Fibroblast of lung (primary cell): ENCODE data around the gene PLEKHA7.

Experiments used
- EZH2 ChIP-seq: IDR thresholded peaks from 2 replicates; pipeline ENCODE4 v1.5.1; 2012; ENCODE audit warnings: low read length, control low read depth, mild to moderate bottlenecking; ENCODE audit errors: missing control alignments
- TF ChIP-seq, protein P1 (sequence below), 2 donors: IDR thresholded peaks in 1 of 2; conservative IDR thresholded peaks in 1 of 2; 1 replicate in 1 of 2; 2 replicates in 1 of 2; pipeline ENCODE4 v1.5.1; 2011 to 2012; ENCODE audit warnings: low read length in 2 of 2, control low read depth in 1 of 2, inconsistent platforms in 1 of 2, low read depth in 1 of 2, mild to moderate bottlenecking in 1 of 2

GRCh38 chr11:16778286-16778685 is 235.9 kb downstream of the PLEKHA7 start:
- TF ChIP-seq, protein P1, sequence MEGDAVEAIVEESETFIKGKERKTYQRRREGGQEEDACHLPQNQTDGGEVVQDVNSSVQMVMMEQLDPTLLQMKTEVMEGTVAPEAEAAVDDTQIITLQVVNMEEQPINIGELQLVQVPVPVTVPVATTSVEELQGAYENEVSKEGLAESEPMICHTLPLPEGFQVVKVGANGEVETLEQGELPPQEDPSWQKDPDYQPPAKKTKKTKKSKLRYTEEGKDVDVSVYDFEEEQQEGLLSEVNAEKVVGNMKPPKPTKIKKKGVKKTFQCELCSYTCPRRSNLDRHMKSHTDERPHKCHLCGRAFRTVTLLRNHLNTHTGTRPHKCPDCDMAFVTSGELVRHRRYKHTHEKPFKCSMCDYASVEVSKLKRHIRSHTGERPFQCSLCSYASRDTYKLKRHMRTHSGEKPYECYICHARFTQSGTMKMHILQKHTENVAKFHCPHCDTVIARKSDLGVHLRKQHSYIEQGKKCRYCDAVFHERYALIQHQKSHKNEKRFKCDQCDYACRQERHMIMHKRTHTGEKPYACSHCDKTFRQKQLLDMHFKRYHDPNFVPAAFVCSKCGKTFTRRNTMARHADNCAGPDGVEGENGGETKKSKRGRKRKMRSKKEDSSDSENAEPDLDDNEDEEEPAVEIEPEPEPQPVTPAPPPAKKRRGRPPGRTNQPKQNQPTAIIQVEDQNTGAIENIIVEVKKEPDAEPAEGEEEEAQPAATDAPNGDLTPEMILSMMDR (conservative IDR thresholded peaks at IDR 0.05 in 1 of 2, IDR thresholded peaks at IDR 0.05 in 1 of 2; ENCODE audit: low read depth in 1 of 2, low read length in 2 of 2): no peak
- TF ChIP-seq EZH2: no peak
